Measurements from ENCODE around the gene FOXO3.

Gene FOXO3

GRCh38 chr6:108728826-108729225, 168.1 kb downstream of the FOXO3 start:
- Histone ChIP-seq H3K27me3 (ENCODE audit: insufficient read depth, low read depth, severe bottlenecking) (no peaks in the 10 kb centered on the region), H3K9me3 (ENCODE audit: severe bottlenecking) (no peaks in the 10 kb centered on the region), H3K27ac (no peak overlapping the region), H3K36me3 (no peaks in the 10 kb centered on the region), H3K4me3 (ENCODE audit: low read depth, low read length) (no peak overlapping the region)
- no peak for TF ChIP-seq CTCF (IDR thresholded peaks at IDR 0.05; ENCODE audit: low read depth, low read length)
- DNase-seq, result no peak

GRCh38 chr6:108730635-108731515, 170.2 kb downstream of the FOXO3 start:
- H3K4me3 ChIP-seq (ENCODE audit: low read depth, low read length), result no peak overlapping the region
- TF ChIP-seq CTCF (IDR thresholded peaks at IDR 0.05; ENCODE audit: low read depth, low read length), result no peak
- H3K36me3 ChIP-seq, result no peaks in the 10 kb centered on the region
- no peaks in the 10 kb centered on the region for H3K27me3 ChIP-seq (ENCODE audit: insufficient read depth, low read depth, severe bottlenecking)
- H3K27ac ChIP-seq, result no peak overlapping the region
- H3K9me3 ChIP-seq (ENCODE audit: severe bottlenecking), result no peaks in the 10 kb centered on the region
- no peak for DNase-seq

- no peak for TF ChIP-seq CTCF (IDR thresholded peaks at IDR 0.05; ENCODE audit: low read depth, low read length)
- no peaks in the 10 kb centered on the region for H3K9me3 ChIP-seq (ENCODE audit: severe bottlenecking)
- no peak overlapping the region for H3K4me3 ChIP-seq (ENCODE audit: low read depth, low read length)
- peak; percentile 19 for DNase-seq
- no peaks in the 10 kb centered on the region for H3K36me3 ChIP-seq
- H3K27ac ChIP-seq, result no peak overlapping the region
- H3K27me3 ChIP-seq (ENCODE audit: insufficient read depth, low read depth, severe bottlenecking), result no peaks in the 10 kb centered on the region
Measured at GRCh38 chr6:108732091-108732870, 171.6 kb downstream of the FOXO3 start.

- DNase-seq, result no peak
- no peaks in the 10 kb centered on the region for H3K27me3 ChIP-seq (ENCODE audit: insufficient read depth, low read depth, severe bottlenecking)
- H3K4me3 ChIP-seq (ENCODE audit: low read depth, low read length), result no peak overlapping the region
- TF ChIP-seq CTCF (IDR thresholded peaks at IDR 0.05; ENCODE audit: low read depth, low read length), result no peak
- H3K9me3 ChIP-seq (ENCODE audit: severe bottlenecking), result no peaks in the 10 kb centered on the region
- no peaks in the 10 kb centered on the region for H3K36me3 ChIP-seq
- H3K27ac ChIP-seq, result no peak overlapping the region
Measured at GRCh38 chr6:108733051-108733450, 172.3 kb downstream of the FOXO3 start.

- no peak for TF ChIP-seq CTCF (IDR thresholded peaks at IDR 0.05; ENCODE audit: low read depth, low read length)
- Histone ChIP-seq H3K4me3 (ENCODE audit: low read depth, low read length) (no peak overlapping the region), H3K27ac (no peak overlapping the region), H3K9me3 (ENCODE audit: severe bottlenecking) (no peaks in the 10 kb centered on the region), H3K36me3 (no peaks in the 10 kb centered on the region), H3K27me3 (ENCODE audit: insufficient read depth, low read depth, severe bottlenecking) (no peaks in the 10 kb centered on the region)
- no peak for DNase-seq
Measured at GRCh38 chr6:108733706-108734265, 173.1 kb downstream of the FOXO3 start.
